Measurements from ENCODE around the gene PLAC9.

DNA sequence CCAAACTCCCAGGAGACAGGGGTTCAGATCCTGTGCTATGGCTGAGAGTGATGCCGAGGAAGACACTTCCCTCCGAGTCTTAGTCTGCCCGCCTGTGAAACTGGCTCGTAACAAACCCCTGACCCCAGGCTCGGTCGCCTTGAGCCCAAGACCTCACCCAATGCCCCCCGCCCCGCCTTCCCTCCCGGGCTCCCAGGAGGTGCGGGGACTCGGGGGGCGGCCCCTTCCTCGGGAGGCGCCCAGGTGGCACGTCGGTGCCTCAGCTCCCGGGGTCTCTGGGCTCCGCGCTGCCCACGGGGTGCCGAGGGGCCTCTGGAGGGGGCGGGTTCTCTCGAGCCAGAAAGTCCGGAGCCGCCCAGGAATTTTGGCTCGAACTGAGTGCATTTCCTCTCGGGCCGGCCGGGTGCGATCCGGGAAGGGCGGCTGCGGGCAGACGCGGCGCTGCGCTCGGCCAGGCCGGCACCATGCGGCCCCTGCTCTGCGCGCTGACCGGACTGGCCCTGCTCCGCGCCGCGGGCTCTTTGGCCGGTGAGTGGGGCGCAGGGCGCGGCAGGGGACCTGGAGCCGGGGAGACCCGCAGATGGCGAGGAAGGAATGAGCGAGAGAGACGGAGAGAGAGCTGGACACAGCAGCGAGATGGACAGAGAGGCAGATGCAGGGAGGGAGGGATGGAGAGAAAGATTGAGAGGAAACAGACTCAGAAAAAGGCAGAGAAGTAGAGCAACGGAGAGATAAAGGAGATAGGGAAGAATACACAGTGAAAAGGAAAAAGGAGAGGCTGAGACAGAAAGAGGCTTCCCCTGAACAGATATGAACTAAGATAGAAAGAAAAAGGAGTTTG lies at the start of gene PLAC9:
- no peak for TF ChIP-seq GLIS3 (CRISPR knock-in tag; IDR thresholded peaks at IDR 0.05)
- TF ChIP-seq OSR1 (CRISPR knock-in tag; IDR thresholded peaks at IDR 0.05), result no peak

All from SK-N-SH treated with all-trans-retinoic acid at 6 μM for 48 hours (cell line).